Caco-2 (cell line): ENCODE measurements around the gene PI4K2A. TPM values are rescaled to one million over a fixed set of nuclear protein-coding genes. Genes with fewer than 3 reads are reported as not detected.
"Not testable (repeated sequence)": the region's sequence is repeated elsewhere in the genome, so short reads cannot be mapped to it uniquely, and the experiment has no call there.

Experiments used
- BruUV-seq: library from RNA; stranded (reverse); fragments of 400-500 nt; replicated peaks from 2 replicates; lab custom pipeline; 2021; lab: Mats Ljungman, UMichigan
- CTCF ChIA-PET: fragments of 300-600 bp; sonication (Branson Sonifier 250); formaldehyde crosslinking; loops from one replicate; lab custom pipeline; 2022; ENCODE audit warnings: antibody characterized with exemption; lab: Charles Lee
- POLR2A ChIA-PET: fragments of 300-600 bp; sonication (Branson Sonifier 250); formaldehyde crosslinking; loops from one replicate; lab custom pipeline; 2022; ENCODE audit warnings: antibody characterized with exemption; lab: Charles Lee
- DNase-seq, 2 experiments: peaks; one replicate each; pipeline versions ENCODE4 v3.0.0 to v3.0.0-alpha.2; 2020 to 2022
- H3K27me3 ChIP-seq: replicated peaks from 2 replicates; pipeline ENCODE4 v1.6.0; 2011; ENCODE audit warnings: low read length; ENCODE audit not compliant: control insufficient read depth, insufficient read depth
- H3K36me3 ChIP-seq: 2 replicates; pipeline ENCODE4 v1.5.1; 2011; ENCODE audit warnings: low read length; ENCODE audit not compliant: control insufficient read depth, insufficient read depth
- H3K4me1 ChIP-seq: fragments of 250-450 bp; sonication (Bioruptor Pico); 2 replicates; pipeline ENCODE4 v1.5.1; 2020; ENCODE audit warnings: mild to moderate bottlenecking
- H3K4me3 ChIP-seq: 2 replicates; pipeline ENCODE4 v1.5.1; 2011; ENCODE audit warnings: low read depth, mild to moderate bottlenecking, control low read depth, low read length
- H3K9me3 ChIP-seq: fragments of 250-450 bp; sonication (Bioruptor Pico); 2 replicates; pipeline ENCODE4 v1.5.1; 2020; ENCODE audit warnings: mild to moderate bottlenecking, moderate library complexity
- H3K27ac Mint-ChIP-seq: one replicate; pipeline ENCODE4 v1.8.0; 2022; ENCODE audit warnings: mixed read lengths; ENCODE audit not compliant: unreplicated experiment
- H3K27me3 Mint-ChIP-seq: one replicate; pipeline ENCODE4 v1.8.0; 2022; ENCODE audit warnings: mixed read lengths; ENCODE audit not compliant: insufficient read depth, unreplicated experiment
- H3K36me3 Mint-ChIP-seq: one replicate; pipeline ENCODE4 v1.8.0; 2022; ENCODE audit warnings: mild to moderate bottlenecking, mixed read lengths; ENCODE audit not compliant: insufficient read depth, unreplicated experiment
- H3K4me1 Mint-ChIP-seq: one replicate; pipeline ENCODE4 v1.8.0; 2022; ENCODE audit warnings: low read depth, mixed read lengths; ENCODE audit not compliant: unreplicated experiment
- H3K4me3 Mint-ChIP-seq: one replicate; pipeline ENCODE4 v1.8.0; 2022; ENCODE audit warnings: mild to moderate bottlenecking, moderate library complexity, mixed read lengths; ENCODE audit not compliant: unreplicated experiment
- H3K9me3 Mint-ChIP-seq: one replicate; pipeline ENCODE4 v1.8.0; 2022; ENCODE audit warnings: mixed read lengths; ENCODE audit not compliant: unreplicated experiment
- intact Hi-C: fragments of 100-400 bp; cut with micrococcal nuclease; formaldehyde crosslinking; loops from one replicate; pipeline ENCODE4 v1.10.0; 2022; ENCODE audit not compliant: unreplicated experiment
- total RNA-seq: library from RNA; stranded (reverse); gene quantifications from 2 replicates; pipeline ENCODE4 v1.2.3, GENCODE V29; 2022
- TF ChIP-seq, protein P1 (sequence below), 2 experiments: fragments of 200-600 bp in 1 of 2; IDR thresholded peaks; 1 replicate in 1 of 2; 2 replicates in 1 of 2; pipeline versions ENCODE4 v1.5.1 to v1.8.0; 2011 to 2022; ENCODE audit warnings: antibody characterized with exemption in 1 of 2, control low read depth in 1 of 2, inconsistent platforms in 1 of 2, low read depth in 1 of 2, low read length in 1 of 2, mild to moderate bottlenecking in 1 of 2, moderate library complexity in 1 of 2; ENCODE audit not compliant: insufficient read depth in 1 of 2, severe bottlenecking in 1 of 2, unreplicated experiment in 1 of 2

Gene PI4K2A
- total RNA-seq, 1 experiment from 2014 or later, result 27.3 TPM

DNA sequence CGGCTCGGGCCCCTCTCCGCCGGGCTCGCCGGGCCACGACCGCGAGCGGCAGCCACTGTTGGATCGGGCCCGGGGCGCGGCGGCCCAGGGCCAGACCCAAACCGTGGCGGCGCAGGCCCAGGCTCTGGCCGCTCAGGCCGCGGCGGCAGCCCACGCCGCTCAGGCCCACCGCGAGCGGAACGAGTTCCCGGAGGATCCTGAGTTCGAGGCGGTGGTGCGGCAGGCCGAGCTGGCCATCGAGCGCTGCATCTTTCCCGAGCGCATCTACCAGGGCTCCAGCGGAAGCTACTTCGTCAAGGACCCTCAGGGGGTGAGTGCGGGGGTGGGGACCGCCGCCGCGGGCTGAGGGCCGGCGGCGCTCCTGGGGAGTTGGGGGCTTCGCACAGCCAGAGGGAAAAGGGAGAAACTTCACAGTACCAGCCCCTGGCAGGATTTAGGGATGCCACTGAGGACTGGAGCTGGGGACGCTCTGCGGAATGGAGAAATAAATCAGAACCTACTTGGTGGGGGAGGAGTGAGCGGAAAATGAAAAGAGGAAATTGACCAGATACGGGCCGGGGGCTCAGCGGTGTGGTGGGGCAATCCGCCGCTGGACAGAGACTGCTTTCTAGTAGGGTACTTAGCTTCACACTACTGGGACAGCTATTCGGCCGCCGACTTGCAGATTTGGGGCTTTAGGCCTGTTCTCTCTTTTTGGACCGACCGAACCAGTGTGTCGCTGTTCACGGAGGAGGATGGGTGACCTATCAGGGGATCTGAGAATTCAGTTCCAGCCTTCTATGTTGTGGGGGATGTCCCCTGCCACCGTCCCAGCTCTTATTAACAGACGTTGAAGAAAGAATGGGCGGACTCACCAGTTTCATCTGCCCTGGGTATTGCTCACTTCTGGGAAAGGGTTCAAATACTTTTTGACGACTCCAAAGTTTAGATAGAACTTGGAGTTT is 669 bp downstream of the PI4K2A start:
- Histone ChIP-seq H3K27me3 (no peaks in the 10 kb centered on the region), H3K9me3 (no peaks in the 10 kb centered on the region), H3K4me1 (peaks cover 6% of the 10 kb centered on the region; the same call in 1 of the 2 replicates), H3K36me3 (no peaks in the 10 kb centered on the region), H3K4me3 (peak overlapping the region; percentile 82)
- H3K36me3 Mint-ChIP-seq, result peaks cover 25% of the 10 kb centered on the region
- peaks cover 12% of the 10 kb centered on the region for H3K4me1 Mint-ChIP-seq
- H3K27ac Mint-ChIP-seq, result peak overlapping the region; percentile 94
- CTCF ChIA-PET, result interaction anchor here (0.6 to 1.5 kb wide), 4 partner anchors 28 to 69 kb away, joined by 3 to 5 read pairs (median 4); partner anchors contain the start of gene ANKRD2
- POLR2A ChIA-PET, result interaction anchor here (1.2 to 2.1 kb wide), 2 partner anchors 23 to 46 kb away, joined by 5 to 29 read pairs; partner anchors contain the start of gene AVPI1
- intact Hi-C loops, result loop anchor here (1.0 kb wide), 2 partner anchors 23 to 46 kb away; partner anchors contain the start of gene AVPI1
- TF ChIP-seq, protein P1, sequence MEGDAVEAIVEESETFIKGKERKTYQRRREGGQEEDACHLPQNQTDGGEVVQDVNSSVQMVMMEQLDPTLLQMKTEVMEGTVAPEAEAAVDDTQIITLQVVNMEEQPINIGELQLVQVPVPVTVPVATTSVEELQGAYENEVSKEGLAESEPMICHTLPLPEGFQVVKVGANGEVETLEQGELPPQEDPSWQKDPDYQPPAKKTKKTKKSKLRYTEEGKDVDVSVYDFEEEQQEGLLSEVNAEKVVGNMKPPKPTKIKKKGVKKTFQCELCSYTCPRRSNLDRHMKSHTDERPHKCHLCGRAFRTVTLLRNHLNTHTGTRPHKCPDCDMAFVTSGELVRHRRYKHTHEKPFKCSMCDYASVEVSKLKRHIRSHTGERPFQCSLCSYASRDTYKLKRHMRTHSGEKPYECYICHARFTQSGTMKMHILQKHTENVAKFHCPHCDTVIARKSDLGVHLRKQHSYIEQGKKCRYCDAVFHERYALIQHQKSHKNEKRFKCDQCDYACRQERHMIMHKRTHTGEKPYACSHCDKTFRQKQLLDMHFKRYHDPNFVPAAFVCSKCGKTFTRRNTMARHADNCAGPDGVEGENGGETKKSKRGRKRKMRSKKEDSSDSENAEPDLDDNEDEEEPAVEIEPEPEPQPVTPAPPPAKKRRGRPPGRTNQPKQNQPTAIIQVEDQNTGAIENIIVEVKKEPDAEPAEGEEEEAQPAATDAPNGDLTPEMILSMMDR (IDR thresholded peaks at IDR 0.05; ENCODE audit: insufficient read depth in 1 of 2, low read depth in 1 of 2, low read length in 1 of 2, severe bottlenecking in 1 of 2, unreplicated experiment in 1 of 2), result no peak
- peak in 1 of 2 experiments; percentile 26 for DNase-seq
- no peaks in the 10 kb centered on the region for H3K27me3 Mint-ChIP-seq
- H3K4me3 Mint-ChIP-seq, result peak overlapping the region; percentile 99
- BruUV-seq, result TSS peak; percentile 59
- H3K9me3 Mint-ChIP-seq, result no peaks in the 10 kb centered on the region

DNA sequence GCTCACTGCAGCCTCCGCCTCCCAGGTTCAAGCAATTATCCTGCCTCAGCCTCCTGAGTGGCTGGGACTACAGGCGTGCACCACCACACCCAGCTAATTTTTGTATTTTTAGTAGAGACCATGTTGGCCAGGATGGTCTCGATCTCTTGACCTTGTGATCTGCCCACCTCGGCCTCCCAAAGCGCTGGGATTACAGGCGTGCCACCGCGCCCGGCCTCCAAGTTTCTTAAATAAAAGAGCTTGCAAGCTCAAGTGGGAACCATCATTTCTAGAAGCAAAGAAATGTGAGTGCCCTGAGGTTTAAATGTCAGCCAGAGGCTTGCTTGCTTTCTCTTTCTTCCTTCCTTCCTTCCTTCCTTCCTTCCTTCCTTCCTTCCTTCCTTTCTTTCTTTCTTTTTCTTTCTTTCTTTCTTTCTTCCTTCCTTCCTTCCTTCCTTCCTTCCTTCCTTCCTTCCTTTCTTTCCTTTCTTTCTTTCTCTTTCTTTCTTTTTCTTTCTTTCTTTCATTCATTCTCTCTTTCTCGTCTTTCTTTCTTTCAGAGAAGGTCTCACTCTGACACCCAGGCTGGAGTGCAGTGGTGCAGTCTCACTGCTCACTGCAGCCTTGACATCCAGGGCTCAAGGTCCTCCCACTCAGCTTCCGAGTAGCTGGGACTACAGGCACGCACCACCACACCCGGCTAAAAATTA is 2.1 kb downstream of the PI4K2A start:
- H3K4me3 Mint-ChIP-seq, result peak overlapping the region; percentile 59
- H3K36me3 ChIP-seq, H3K27me3 ChIP-seq, H3K9me3 Mint-ChIP-seq, H3K4me1 ChIP-seq, intact Hi-C loops, POLR2A ChIA-PET, CTCF ChIA-PET, DNase-seq, H3K4me3 ChIP-seq, H3K27me3 Mint-ChIP-seq, BruUV-seq, H3K9me3 ChIP-seq, H3K27ac Mint-ChIP-seq: not testable (repeated sequence)
- H3K4me1 Mint-ChIP-seq, result peaks cover 16% of the 10 kb centered on the region
- peaks cover 25% of the 10 kb centered on the region for H3K36me3 Mint-ChIP-seq

DNA sequence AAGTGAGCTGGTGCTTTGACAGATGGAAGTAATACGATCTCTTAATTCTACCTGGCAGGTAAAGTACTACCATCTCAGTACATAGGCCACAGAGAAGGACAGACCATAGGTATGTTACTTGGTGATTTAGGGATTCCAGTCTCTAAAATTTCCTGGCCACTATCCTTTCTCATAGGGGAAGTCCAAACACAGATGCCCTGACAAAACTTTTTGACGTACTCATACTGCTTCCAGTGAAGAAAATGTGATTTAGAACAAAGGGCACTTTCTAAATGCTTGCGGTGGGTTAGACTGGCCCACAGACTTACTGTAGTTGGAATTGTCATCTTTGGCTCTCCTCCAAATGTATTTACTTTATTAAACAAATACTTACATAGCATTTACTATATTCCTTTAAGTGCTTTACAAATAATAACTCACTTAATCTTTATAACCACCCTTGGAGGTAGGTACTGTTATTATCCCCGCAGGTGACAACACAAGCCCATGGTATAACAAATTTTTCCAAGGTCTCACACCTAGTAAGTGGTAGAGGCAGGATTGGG is 3.0 kb downstream of the PI4K2A start:
- ChIA-PET POLR2A (no interaction called here), CTCF (no interaction called here)
- peaks cover 18% of the 10 kb centered on the region for H3K4me1 Mint-ChIP-seq
- no peak overlapping the region for H3K4me3 ChIP-seq
- peaks cover 10% of the 10 kb centered on the region for H3K4me1 ChIP-seq
- H3K27ac Mint-ChIP-seq, result no peak overlapping the region
- no peak for DNase-seq
- H3K4me3 Mint-ChIP-seq, result no peak overlapping the region
- H3K27me3 ChIP-seq, result no peaks in the 10 kb centered on the region
- no peaks in the 10 kb centered on the region for H3K9me3 ChIP-seq
- no peaks in the 10 kb centered on the region for H3K27me3 Mint-ChIP-seq
- no peaks in the 10 kb centered on the region for H3K9me3 Mint-ChIP-seq
- BruUV-seq, result TSS peak; percentile 11
- no peaks in the 10 kb centered on the region for H3K36me3 ChIP-seq
- TF ChIP-seq, protein P1 (IDR thresholded peaks at IDR 0.05; ENCODE audit: insufficient read depth in 1 of 2, low read depth in 1 of 2, low read length in 1 of 2, severe bottlenecking in 1 of 2, unreplicated experiment in 1 of 2), result no peak
- H3K36me3 Mint-ChIP-seq, result peaks cover 25% of the 10 kb centered on the region
- intact Hi-C loops, result no loop called here
